VCaP (cell line): Measurements from ENCODE around the gene PSMB7.

Experiments used
- H3K27ac ChIP-seq: fragments of 450-650 bp; 2 replicates; pipeline ENCODE4 v1.5.1; 2017
- CTCF ChIP-seq: fragments of 450-650 bp; conservative IDR thresholded peaks from 2 replicates; pipeline ENCODE4 v1.5.1; 2017; ENCODE audit warnings: mild to moderate bottlenecking, moderate library complexity

Gene PSMB7

GRCh38 chr9:124410321-124410913 lies 4.8 kb downstream of the PSMB7 start:
- no peak overlapping the region for H3K27ac ChIP-seq

GRCh38 chr9:124409410-124409809 lies 5.8 kb downstream of the PSMB7 start:
- no peak for TF ChIP-seq CTCF
- no peak overlapping the region for H3K27ac ChIP-seq

More at GRCh38 chr9:124410321-124410913, 4.8 kb downstream of the PSMB7 start:
- peak; percentile 76 for TF ChIP-seq CTCF

GRCh38 chr9:124403246-124403645 lies 12.0 kb downstream of the PSMB7 start:
- TF ChIP-seq CTCF, result no peak
- H3K27ac ChIP-seq, result no peak overlapping the region

- H3K27ac ChIP-seq, result no peak overlapping the region
- no peak for TF ChIP-seq CTCF
Observed at GRCh38 chr9:124399968-124400940, 15.0 kb downstream of the PSMB7 start.

- no peak overlapping the region for H3K27ac ChIP-seq
- no peak for TF ChIP-seq CTCF
Observed at GRCh38 chr9:124399323-124399967, 15.8 kb downstream of the PSMB7 start.

GRCh38 chr9:124398191-124398935 lies 16.9 kb downstream of the PSMB7 start:
- H3K27ac ChIP-seq, result no peak overlapping the region
- no peak for TF ChIP-seq CTCF
